Esophagus muscularis mucosa (tissue), 3 donors: ENCODE results near the gene LCN9.

ENCODE experiments used
- POLR2A ChIP-seq: fragments of 450-650 bp; IDR thresholded peaks from one replicate; pipeline ENCODE4 v1.6.1; 2017; ENCODE audit warnings: antibody characterized with exemption, moderate library complexity, mild to moderate bottlenecking, low read depth
- TF ChIP-seq, protein P1 (sequence below), 3 experiments: fragments of 200-600 bp in 2 of 3; fragments of 450-650 bp in 1 of 3; sonication (generic) in 2 of 3; IDR thresholded peaks; one replicate each; pipeline ENCODE4 v1.5.1; 2017 to 2019; ENCODE audit warnings: antibody characterized with exemption in 3 of 3, mild to moderate bottlenecking in 2 of 3, moderate library complexity in 1 of 3

DNA sequence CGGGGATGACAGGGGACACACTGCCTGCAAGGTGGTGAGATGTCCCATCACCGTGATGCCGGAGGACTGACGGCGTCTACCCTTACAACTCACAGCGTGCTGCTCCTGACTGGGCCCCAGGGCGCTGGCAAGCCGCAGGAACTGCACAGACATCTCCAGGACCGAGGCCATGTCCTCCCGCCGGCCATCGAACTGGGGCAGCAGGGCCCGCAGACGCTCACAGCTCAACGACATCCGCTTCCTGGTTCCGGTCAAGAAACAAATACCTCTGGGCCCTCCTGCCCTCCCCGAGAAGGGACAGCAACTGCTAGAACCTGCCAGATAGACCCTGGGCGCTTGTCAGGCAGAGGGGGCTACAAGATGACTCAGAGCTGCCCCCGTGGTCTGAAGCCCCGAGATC, 35.1 kb downstream of the LCN9 start:
- no peak for TF ChIP-seq POLR2A
- TF ChIP-seq, protein P1, sequence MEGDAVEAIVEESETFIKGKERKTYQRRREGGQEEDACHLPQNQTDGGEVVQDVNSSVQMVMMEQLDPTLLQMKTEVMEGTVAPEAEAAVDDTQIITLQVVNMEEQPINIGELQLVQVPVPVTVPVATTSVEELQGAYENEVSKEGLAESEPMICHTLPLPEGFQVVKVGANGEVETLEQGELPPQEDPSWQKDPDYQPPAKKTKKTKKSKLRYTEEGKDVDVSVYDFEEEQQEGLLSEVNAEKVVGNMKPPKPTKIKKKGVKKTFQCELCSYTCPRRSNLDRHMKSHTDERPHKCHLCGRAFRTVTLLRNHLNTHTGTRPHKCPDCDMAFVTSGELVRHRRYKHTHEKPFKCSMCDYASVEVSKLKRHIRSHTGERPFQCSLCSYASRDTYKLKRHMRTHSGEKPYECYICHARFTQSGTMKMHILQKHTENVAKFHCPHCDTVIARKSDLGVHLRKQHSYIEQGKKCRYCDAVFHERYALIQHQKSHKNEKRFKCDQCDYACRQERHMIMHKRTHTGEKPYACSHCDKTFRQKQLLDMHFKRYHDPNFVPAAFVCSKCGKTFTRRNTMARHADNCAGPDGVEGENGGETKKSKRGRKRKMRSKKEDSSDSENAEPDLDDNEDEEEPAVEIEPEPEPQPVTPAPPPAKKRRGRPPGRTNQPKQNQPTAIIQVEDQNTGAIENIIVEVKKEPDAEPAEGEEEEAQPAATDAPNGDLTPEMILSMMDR (IDR thresholded peaks at IDR 0.05): no peak
